Neuron (in vitro differentiated cells): ENCODE data around the gene RPS6KA5.
"Not testable (repeated sequence)": the region's sequence is repeated elsewhere in the genome, so short reads cannot be mapped to it uniquely, and the experiment has no call there.

ENCODE experiments used
- H2AFZ ChIP-seq: one replicate; pipeline ENCODE4 v1.6.1; 2013; ENCODE audit warnings: low read depth, mild to moderate bottlenecking, inconsistent platforms, low read length, moderate library complexity
- H3K27me3 ChIP-seq: one replicate; pipeline ENCODE4 v1.6.1; 2013; ENCODE audit warnings: low read length; ENCODE audit not compliant: insufficient read depth
- H3K36me3 ChIP-seq: one replicate; pipeline ENCODE4 v1.6.1; 2013; ENCODE audit warnings: low read length; ENCODE audit not compliant: insufficient read depth
- H3K4me1 ChIP-seq: one replicate; pipeline ENCODE4 v1.6.1; 2013; ENCODE audit warnings: low read length; ENCODE audit not compliant: insufficient read depth
- H3K4me3 ChIP-seq: 2 replicates; pipeline ENCODE4 v1.5.1; 2013; ENCODE audit warnings: mild to moderate bottlenecking, low read length, moderate library complexity
- H3K9me3 ChIP-seq: one replicate; pipeline ENCODE4 v1.6.1; 2013; ENCODE audit warnings: low read length

RPS6KA5 gene

GRCh38 chr14:90985601-90986242 lies 74.7 kb downstream of the RPS6KA5 start:
- no peak overlapping the region for H3K4me3 ChIP-seq
- H3K36me3 ChIP-seq = no peaks in the 10 kb centered on the region
- no peaks in the 10 kb centered on the region for H3K9me3 ChIP-seq
- no peaks in the 10 kb centered on the region for H3K4me1 ChIP-seq
- no peak overlapping the region for H2AFZ ChIP-seq
- H3K27me3 ChIP-seq = no peaks in the 10 kb centered on the region

- Histone ChIP-seq H3K36me3 (no peaks in the 10 kb centered on the region), H2AFZ (no peak overlapping the region), H3K9me3 (no peaks in the 10 kb centered on the region), H3K27me3 (no peaks in the 10 kb centered on the region), H3K4me1 (no peaks in the 10 kb centered on the region), H3K4me3 (no peak overlapping the region)
These were observed 76.9 kb downstream of the RPS6KA5 start for GRCh38 chr14:90983560-90983959.

- Histone ChIP-seq H3K9me3 (peaks cover 2% of the 10 kb centered on the region), H3K4me3 (no peak overlapping the region), H3K36me3 (no peaks in the 10 kb centered on the region), H2AFZ (no peak overlapping the region), H3K4me1 (no peaks in the 10 kb centered on the region), H3K27me3 (no peaks in the 10 kb centered on the region)
These were observed 78.8 kb downstream of the RPS6KA5 start for GRCh38 chr14:90981636-90982035.

- H3K36me3 ChIP-seq, H2AFZ ChIP-seq, H3K27me3 ChIP-seq, H3K4me3 ChIP-seq, H3K9me3 ChIP-seq, H3K4me1 ChIP-seq: not testable (repeated sequence)
These were observed 79.8 kb downstream of the RPS6KA5 start for GRCh38 chr14:90980636-90981035.

- H3K36me3 ChIP-seq = no peaks in the 10 kb centered on the region
These were observed 80.9 kb downstream of the RPS6KA5 start for GRCh38 chr14:90979515-90979914.

GRCh38 chr14:90976101-90976500 lies 84.3 kb downstream of the RPS6KA5 start:
- H3K4me3 ChIP-seq = no peak overlapping the region
- H3K27me3 ChIP-seq = no peaks in the 10 kb centered on the region

More at GRCh38 chr14:90979515-90979914, 80.9 kb downstream of the RPS6KA5 start:
- no peaks in the 10 kb centered on the region for H3K27me3 ChIP-seq
- H3K9me3 ChIP-seq = peaks cover 2% of the 10 kb centered on the region
- no peak overlapping the region for H3K4me3 ChIP-seq
- H3K4me1 ChIP-seq = no peaks in the 10 kb centered on the region
- H2AFZ ChIP-seq = no peak overlapping the region

GRCh38 chr14:90971687-90972086 lies 88.8 kb downstream of the RPS6KA5 start:
- Histone ChIP-seq H2AFZ (no peak overlapping the region), H3K4me3 (no peak overlapping the region), H3K4me1 (no peaks in the 10 kb centered on the region)

More at GRCh38 chr14:90976101-90976500, 84.3 kb downstream of the RPS6KA5 start:
- no peaks in the 10 kb centered on the region for H3K36me3 ChIP-seq
- no peak overlapping the region for H2AFZ ChIP-seq
- no peaks in the 10 kb centered on the region for H3K4me1 ChIP-seq
- peaks cover 2% of the 10 kb centered on the region for H3K9me3 ChIP-seq

GRCh38 chr14:90970167-90970600 lies 90.3 kb downstream of the RPS6KA5 start:
- Histone ChIP-seq H3K9me3 (peaks cover 3% of the 10 kb centered on the region), H3K27me3 (no peaks in the 10 kb centered on the region), H3K4me3 (no peak overlapping the region), H3K36me3 (no peaks in the 10 kb centered on the region), H2AFZ (no peak overlapping the region), H3K4me1 (no peaks in the 10 kb centered on the region)

More at GRCh38 chr14:90971687-90972086, 88.8 kb downstream of the RPS6KA5 start:
- Histone ChIP-seq H3K27me3 (no peaks in the 10 kb centered on the region), H3K36me3 (no peaks in the 10 kb centered on the region), H3K9me3 (peaks cover 3% of the 10 kb centered on the region)

GRCh38 chr14:90969531-90970166 lies 90.8 kb downstream of the RPS6KA5 start:
- H3K36me3 ChIP-seq = no peaks in the 10 kb centered on the region
- H3K4me1 ChIP-seq = no peaks in the 10 kb centered on the region
- no peak overlapping the region for H3K4me3 ChIP-seq
- no peak overlapping the region for H2AFZ ChIP-seq
- H3K9me3 ChIP-seq = peaks cover 3% of the 10 kb centered on the region
- H3K27me3 ChIP-seq = no peaks in the 10 kb centered on the region

GRCh38 chr14:90968025-90968424 lies 92.4 kb downstream of the RPS6KA5 start:
- Histone ChIP-seq H3K9me3 (peaks cover 3% of the 10 kb centered on the region), H3K27me3 (no peaks in the 10 kb centered on the region), H3K4me3 (no peak overlapping the region), H2AFZ (no peak overlapping the region), H3K4me1 (no peaks in the 10 kb centered on the region), H3K36me3 (no peaks in the 10 kb centered on the region)

GRCh38 chr14:90966493-90966892 lies 93.9 kb downstream of the RPS6KA5 start:
- Histone ChIP-seq H3K4me1 (no peaks in the 10 kb centered on the region), H3K36me3 (no peaks in the 10 kb centered on the region), H3K27me3 (no peaks in the 10 kb centered on the region), H3K9me3 (peaks cover 3% of the 10 kb centered on the region), H3K4me3 (no peak overlapping the region), H2AFZ (no peak overlapping the region)

- Histone ChIP-seq H3K4me1 (no peaks in the 10 kb centered on the region), H3K9me3 (peaks cover 3% of the 10 kb centered on the region), H3K27me3 (no peaks in the 10 kb centered on the region), H2AFZ (no peak overlapping the region), H3K36me3 (no peaks in the 10 kb centered on the region), H3K4me3 (no peak overlapping the region)
These were observed 94.7 kb downstream of the RPS6KA5 start for GRCh38 chr14:90965765-90966164.

GRCh38 chr14:90963343-90963742 lies 97.1 kb downstream of the RPS6KA5 start:
- Histone ChIP-seq H3K36me3 (no peaks in the 10 kb centered on the region), H2AFZ (no peak overlapping the region), H3K27me3 (no peaks in the 10 kb centered on the region), H3K4me1 (no peaks in the 10 kb centered on the region), H3K4me3 (no peak overlapping the region), H3K9me3 (peaks cover 3% of the 10 kb centered on the region)
